CD1c-positive myeloid dendritic cell (primary cell): ENCODE data around the gene SOCS7.
A peak's percentile ranks its signal among the peaks of the same experiment; 100 is the strongest.

Experiments
- DNase-seq: peaks from one replicate; pipeline ENCODE4 v3.0.0-alpha.2; 2016; ENCODE audit errors: extremely low spot score

SOCS7 gene, protein sequence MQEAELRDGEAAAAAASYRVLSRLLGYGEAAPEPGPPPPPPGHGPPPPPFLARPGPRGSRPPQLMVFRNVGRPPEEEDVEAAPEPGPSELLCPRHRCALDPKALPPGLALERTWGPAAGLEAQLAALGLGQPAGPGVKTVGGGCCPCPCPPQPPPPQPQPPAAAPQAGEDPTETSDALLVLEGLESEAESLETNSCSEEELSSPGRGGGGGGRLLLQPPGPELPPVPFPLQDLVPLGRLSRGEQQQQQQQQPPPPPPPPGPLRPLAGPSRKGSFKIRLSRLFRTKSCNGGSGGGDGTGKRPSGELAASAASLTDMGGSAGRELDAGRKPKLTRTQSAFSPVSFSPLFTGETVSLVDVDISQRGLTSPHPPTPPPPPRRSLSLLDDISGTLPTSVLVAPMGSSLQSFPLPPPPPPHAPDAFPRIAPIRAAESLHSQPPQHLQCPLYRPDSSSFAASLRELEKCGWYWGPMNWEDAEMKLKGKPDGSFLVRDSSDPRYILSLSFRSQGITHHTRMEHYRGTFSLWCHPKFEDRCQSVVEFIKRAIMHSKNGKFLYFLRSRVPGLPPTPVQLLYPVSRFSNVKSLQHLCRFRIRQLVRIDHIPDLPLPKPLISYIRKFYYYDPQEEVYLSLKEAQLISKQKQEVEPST

DNA sequence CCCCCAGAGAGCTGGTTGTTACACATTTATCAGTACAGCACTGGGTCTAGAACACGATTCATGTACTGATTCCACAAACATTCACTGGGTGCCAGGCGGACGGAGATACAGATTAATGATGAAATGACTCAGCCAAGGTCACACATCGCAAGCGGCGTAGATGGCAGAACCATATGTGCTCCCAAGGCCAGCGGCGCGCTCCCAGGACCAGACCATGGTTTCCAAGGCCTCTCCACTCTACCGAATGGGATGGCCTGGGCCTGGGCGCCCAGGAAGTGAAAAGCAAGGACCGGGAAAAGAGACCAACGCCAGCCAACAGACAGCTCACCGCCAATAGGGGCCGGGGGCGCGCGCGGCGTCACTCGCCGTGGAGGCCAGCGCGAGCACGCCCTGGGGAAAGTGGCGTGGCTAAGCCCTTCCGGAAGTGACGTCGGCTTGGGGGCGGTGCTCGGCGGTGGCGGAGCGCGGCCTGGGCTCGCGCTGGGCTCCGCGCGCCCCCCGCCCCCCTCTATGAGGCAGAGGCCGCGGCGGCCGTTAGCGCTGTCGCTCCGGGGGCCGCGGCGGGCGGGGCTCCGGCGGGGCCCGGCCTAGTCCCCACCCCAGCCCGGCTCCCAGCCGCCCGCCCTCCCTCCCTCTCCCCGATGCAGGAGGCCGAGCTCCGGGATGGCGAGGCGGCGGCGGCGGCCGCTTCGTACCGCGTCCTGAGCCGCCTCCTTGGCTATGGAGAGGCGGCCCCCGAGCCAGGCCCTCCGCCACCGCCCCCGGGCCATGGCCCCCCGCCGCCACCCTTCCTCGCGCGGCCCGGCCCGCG, at the start of gene SOCS7:
TSS of gene SOCS7 (plus strand) at position 433 of the 811 bp plus-strand sequence. CDS start at position 642, 209 bp downstream.
- DNase-seq, result peak; percentile 95

DNA sequence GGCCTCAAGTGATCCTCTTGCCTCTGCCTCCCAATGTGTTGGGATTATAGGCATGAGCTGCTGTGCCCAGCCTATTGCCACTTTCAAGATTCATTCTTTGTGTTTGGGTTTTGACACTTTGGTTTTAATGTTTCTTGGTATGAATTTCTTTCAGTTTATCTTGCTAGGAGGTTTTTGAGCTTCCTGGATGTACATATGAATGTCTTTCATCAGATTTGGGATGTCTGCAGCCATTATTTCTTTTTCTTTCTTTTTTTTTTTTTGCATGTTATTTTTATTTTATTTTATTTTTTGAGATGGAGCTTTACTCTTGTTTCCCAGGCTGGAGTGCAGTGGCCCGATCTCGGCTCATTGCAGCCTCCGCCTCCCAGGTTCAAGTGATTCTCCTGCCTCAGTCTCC, 36.1 kb upstream of the SOCS7 start:
- DNase-seq, result no peak

DNA sequence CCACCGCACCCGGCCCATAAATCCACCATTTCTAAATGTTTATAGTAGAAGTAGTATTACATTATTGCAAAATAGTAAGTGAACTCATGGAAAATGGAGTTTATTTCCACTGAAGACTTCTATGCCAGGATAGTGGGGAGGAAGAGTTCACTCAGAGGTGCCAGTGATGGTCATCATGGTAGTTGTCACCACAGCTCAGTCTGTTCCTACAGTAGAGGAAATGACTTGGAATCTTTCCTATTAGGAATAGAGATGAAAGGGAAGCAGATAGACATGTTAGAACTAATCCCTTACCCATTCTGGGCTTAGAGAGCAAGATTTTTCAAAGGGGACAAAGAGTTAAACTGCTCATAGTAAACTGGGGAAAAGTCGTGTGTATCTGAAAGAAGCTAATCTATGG, 34.6 kb upstream of the SOCS7 start:
- no peak for DNase-seq

DNA sequence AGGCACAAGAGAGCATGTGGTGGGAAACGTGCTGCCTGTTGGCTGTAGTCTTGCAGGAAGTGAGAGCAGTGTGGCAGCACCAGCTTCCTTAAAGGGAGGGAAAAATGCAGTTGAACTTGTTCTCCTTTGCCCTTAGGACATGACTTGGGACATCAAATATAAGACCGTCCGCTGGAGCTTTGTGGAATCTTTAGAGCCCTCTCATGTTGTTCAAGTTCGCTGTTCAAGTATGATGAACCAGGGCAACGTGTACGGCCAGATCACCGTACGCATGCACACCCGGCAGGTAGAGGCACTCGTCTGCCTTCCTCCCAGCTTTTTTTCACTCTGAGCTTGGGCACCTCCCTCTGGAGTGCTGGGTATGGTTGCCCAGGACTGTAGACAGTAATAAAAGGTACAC, 31.2 kb upstream of the SOCS7 start:
- DNase-seq, result peak; percentile 23

DNA sequence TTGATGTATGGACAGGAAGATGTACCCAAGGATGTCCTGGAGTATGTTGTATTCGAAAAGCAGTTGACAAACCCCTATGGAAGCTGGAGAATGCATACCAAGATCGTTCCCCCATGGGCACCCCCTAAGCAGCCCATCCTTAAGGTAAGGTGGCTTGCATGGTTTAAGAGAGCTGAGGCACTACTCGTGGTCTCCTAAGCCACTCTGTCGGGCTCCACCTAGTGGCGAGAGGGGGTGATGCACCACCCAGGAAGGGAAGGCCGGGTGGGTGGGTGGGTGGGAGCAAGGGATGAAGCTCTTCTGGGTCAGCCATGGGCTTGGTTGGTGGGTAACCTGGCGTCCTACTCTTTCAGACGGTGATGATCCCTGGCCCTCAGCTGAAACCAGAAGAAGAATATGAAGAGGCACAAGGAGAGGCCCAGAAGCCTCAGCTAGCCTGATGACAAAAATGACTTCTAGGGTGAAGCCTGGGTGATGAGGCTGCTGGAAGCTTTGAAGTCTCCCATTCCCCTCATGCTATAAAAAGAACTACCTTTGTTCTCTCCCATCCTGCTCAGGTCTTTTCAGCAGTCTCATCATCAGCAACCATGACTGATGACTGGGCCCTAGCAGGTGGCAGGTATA, 29.4 kb upstream of the SOCS7 start:
- DNase-seq, result peak; percentile 72

DNA sequence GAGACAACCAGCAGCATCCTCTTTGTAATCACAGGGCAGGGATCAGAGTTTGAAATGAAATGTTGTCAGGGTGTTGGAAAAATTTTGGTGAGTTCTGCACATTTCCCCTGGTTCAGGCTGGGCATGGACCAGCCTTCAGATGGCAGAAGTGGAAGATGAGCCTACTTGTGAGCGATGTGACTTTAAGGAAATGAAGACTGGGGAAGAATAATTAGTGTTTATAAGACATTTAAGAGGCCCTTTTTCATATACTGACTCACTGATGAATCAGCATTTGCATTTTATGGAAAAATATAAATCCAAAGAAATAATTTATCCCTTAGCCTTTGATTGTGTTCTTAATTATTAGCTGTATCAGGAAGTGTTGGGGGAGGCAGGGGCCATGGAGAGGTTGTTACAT, 28.7 kb upstream of the SOCS7 start:
- DNase-seq, result no peak

DNA sequence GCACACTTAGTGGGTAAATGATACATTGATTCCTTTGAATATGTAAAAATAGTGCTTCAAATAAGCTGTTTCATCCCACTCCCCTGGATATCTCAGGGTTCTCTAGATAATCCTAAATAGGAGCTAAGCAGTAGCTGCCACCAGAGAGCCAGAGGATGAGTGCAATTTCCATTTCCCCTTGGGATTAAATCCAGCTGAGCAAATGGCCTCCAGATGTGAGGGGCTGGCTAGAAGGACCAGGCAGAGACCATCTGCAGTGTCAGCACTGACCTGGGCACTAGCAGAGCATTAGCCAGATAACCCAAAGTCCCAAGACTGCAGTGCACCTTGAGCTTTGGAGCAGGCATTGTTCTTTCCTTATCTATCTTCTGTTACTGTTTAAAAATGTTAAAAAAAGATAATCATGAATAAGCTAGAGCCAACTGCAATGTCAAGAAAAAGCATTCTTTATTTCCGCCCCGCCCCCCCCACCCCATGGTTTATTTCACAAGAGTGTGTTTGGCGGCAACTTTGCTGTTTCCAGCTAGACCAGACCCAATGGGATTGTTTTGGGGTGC, 27.4 kb upstream of the SOCS7 start:
- no peak for DNase-seq

DNA sequence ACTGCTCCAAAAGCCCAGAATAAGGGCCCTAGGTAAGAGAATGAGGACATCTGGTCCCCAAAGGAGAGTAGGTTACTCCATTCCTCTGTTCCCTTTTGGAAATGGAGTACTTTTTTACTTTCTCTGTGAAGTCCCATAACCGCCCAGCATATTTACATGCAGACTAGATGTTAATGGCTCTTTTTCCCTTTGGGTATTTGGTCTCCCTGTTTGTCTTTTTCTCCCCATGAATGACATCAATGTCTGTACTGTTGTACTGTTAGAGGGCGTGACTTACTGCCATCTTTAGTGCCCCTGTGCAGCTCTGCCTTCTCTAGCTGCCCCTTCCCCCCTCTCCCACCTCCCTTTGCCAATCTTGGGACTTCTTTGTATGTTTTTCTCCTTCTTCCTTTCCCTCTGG, 26.9 kb upstream of the SOCS7 start:
- no peak for DNase-seq

DNA sequence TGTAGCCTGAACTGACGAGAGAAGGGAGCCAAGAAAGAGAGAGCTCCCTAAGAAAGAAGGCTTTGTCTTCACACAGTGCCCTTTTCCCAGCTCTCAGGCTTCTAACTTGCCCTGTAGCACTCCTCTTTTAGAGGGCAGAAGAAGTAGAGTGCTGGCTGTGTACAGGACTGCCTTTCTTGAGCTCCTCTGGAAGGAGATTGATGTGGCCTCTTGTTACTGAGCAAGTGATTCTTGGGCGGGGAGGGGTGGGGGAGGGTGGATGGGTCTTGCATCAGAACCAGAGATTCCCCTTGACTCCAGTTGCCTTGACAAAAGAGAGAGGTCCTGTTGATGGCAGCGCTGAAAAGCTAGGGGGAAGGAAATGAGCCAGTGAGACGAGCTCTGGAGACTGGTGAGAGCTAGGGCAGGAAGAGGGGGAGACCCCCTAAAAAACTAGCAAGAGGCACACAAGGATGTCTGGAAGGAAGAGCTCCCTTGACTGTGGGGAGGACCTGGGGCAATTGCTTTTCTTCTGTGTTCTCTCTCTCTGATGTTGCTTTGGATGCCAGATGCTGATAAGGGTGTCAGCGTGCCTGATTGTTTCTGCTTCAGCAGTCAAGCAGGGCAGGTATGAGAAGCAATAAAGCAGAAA, 26.3 kb upstream of the SOCS7 start:
- DNase-seq, result no peak

DNA sequence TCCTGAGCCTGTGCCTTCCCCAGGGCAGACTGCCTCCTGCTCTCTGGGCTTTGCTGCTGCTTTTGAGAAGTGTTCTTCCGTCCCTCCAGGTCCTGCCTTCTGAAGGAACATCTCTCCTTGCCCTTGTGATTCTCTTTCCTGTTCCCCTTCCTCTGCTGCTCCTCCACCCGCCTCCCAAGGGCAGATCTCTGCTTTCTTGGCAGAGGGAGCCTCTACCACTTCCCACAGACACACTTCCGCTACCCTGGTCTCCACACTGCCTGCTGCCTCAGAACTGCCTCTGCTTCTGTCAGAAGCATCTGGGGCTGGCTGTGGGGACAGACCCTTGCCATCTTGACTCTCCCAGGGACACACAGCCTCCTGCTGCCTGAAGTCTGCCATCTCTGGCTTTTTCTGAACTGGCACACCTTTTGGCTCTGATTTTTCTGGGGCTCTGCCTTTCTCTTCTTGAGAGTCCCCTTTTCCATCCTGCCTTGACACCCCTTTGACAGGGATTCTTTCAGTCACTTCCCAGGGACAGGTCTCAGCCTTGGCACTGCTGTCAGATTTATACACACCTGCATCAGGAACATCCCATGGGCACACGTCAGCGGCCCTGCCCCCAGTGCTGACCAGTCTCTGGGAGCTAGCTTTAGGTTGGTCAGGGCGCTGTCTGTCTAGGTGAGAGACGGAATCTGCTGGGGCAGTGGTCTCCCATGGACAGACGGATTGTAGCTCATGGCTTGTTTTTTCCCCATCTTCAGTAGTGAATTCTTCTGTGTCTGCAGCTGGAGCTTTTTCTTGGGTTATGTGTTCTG, 24.4 kb upstream of the SOCS7 start:
- peak; percentile 64 for DNase-seq

DNA sequence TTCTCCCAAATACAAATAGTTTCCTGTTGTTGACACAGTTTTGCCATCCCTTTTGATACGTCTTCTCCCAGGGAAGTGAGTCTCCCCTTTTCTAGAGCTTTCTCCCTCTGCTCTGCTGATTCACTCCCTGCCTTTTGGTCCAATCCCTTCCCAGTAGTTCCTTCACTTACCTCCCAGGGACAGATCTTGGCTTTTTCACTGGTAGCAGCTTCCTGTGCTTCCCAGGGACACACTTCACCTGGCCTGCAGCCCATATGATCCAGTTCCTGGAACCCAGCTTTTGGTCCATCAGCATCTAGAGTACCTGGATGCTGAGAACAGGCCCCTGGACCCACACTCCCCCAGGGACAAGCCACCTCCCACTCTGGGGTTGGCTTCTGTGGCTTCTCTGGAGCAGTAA, 23.7 kb upstream of the SOCS7 start:
- DNase-seq, result no peak

DNA sequence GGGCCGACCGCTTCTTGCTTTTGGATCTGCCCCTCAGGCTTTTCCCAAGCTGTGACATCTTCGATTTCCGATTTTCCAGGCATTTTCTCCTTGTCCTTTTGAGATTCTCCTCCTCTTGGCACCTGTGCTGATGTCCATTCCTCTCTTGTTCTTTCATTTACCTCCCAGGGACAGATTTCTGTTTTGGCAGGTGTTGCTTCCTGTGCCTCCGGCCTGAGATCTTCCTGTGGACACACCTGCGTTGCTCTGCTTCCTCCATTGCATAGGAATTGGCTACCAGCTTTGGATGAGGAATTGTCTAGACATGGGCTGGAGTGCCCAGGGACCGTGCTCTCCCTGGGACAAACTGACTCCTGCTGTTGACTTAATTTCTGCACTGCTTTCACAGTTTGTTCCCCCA, 23.0 kb upstream of the SOCS7 start:
- no peak for DNase-seq

DNA sequence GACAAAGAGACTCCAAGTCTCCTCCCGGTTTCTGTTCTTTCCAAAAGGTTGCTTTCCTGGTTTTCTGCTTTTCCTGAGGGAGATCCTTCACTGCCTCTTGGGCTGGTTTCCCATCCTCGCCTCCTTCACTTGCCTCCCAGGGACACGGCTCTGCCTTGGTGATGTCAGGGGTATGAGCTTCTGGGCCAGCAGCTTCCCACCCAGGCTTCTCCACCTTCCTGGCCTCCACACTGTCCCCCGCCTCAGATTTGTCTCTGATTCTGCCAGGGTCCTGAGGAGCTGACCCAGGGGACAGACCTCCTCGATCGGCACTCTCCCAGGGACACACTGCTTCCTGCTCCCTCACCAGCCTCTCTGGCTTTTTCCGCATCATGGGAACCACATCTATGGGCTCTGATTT, 22.4 kb upstream of the SOCS7 start:
- DNase-seq, result no peak

DNA sequence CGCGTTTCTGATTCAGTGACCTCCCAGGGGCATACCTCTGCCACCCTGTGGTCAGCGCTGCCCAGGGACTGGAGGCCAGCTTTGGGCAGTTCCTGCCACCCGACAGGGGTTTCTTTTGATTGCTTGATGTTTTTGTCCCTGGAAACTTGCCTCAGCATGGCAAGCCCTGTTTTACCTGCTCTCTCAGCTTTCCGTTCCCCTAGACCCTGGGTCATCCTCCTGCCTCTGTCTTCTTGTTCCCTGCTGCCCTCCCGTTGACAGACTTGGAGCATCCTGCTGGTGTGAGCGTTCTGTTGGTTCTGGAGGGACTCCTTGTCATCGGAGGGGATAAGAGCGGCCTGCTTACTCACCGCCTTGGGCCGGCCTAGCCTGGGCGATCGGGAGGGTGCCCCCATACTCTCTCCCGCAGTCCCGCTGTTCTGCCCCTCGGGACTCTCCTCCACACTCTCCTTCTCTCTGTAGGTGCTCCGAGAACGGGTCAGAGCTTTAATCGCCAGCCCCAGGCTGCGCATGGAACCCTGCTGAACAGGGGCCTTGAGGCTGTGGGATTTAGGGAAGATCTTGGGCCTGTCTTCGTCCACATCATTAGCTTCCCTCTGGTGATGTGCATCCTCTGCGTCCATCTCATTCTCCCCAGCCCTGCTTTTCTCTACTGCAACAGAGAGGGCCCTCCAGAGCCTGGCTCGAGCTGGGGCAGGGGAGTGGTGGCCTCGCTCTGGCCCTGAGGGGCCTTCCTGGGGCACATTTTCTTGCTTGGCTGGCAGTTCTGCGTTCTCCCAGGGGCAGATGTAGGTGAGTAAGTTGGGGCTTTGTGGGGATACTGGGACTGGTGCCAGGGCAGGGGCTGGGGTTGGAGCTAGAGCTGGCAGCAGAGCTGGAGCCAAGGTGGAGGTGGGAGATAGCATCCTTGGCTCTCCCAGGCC, 21.6 kb upstream of the SOCS7 start:
- no peak for DNase-seq

DNA sequence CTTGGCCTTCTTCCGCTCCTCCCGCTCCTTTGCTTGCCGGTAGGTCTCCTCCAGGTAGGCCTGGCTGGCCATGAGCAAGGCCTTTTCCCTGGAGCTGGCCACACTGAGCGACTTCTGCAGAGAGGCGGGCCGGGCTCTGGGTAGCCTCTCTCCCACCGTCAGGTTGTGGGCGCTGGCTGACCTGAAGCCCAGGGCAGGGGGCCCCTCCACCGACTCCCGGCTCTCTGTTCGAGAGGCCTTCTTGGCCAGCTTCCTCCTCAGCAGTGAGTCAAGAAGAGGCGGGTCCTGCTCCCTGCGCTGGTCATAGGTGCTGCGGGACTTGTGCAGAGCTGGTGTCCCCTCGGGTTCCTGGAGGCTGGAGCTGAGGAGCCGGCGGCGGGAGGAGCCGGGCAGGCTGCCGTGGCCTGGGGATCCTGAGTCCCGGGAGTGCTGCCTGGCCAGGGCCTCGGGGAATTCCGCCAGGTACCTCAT, 20.7 kb upstream of the SOCS7 start:
- DNase-seq, result no peak

DNA sequence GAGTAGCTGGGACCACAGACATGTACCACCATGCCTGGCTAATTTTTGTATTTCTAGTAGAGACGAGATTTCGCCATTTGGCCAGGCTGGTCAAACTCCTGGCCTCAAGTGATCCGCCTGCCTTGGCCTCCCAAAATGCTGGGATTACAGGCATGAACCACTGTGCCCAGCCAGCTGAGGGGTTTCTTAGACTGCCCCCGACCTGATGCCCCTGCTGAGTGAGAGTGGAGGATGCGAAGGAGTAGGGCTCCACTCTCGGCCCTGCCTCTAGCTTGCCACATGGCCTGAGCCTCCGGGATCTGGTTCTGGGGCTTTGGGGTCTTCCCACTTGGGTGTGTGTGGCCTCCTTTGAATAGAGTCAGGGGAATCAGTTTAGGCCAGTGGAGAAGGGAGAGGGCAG, 18.9 kb upstream of the SOCS7 start:
- DNase-seq, result no peak

DNA sequence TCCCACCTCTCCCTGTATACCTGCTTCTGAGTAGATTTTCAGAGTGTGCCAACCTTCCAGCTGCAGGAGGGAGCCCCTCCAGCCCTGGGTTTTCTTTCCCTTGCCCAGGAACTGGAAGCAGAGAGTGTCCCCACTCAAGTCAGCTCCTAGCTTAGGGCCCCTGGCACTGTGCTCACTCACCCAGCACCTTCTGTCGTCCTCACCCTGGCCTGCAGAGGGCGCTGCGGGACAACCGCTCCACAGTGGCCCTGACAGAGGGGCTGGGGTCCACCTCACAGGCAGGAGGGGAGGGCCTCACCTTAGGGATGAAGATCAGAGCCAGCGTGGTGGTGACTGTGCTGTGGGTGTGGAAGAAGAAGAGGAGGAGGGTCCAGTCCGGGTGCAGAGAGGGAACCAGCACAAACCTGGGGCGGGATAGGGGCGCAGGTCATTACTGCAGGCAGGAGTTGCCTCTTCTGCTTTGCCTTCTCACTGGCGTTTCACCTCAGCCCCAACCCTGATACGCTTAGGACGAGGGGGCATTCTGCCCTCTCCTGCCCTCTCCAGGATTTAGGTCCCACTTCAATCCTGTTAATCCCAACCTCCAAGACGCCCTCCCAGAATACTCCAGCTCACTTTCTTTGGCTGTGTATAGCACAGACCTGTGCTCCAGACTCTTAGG, 17.9 kb upstream of the SOCS7 start:
- peak; percentile 47 for DNase-seq

DNA sequence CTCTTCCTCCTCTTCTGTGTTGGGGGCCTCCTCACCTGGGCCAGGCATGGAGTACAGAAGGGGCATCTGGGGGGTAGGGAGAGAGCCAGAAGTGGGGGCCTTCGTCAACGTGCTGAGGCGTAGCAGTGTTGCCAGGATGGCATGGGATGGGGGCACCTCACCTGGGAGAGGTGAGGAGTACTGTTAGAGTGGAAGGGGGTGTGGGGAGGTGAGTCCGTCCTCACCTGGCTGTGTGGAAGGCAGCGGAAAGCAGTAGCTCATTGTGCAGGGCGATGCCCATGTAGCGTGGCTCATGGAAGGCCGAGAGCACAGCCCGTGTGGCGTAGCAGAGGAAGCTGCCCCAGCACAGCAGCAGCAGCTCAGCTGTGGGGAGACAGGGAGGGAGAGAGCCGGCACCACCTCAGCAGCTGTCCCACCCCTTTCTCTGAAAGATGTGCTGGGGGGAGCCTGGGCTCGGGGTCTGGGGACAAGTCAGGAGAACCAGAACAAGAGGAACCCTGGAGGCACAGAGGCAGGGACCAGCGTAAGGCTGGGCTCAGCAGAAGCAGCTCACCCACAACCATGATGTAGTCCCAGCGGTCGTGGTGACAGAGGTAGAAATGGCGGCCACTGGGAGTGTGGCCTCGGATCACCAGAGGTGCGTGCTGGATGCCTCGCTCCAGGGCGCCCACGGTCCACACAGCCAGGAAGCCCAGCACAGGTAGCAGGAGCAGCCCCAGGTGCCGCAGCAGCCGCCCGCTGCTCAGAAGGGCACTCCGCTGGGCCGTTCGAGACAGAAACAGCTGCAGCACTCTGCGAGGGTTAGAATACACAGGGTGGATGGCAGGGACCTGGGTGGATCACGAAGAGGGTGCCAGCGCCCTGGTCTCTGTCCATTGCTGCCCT, 16.9 kb upstream of the SOCS7 start:
- no peak for DNase-seq
